CD4-positive, alpha-beta T cell treated with Interleukin-6 for 4 hours (primary cell): ENCODE data around the gene MT1F.
"Not testable (repeated sequence)": the region's sequence is repeated elsewhere in the genome, so short reads cannot be mapped to it uniquely, and the experiment has no call there.

Experiments used
- DNase-seq: peaks from one replicate; pipeline ENCODE4 v3.0.0-alpha.2; 2020; ENCODE audit warnings: mixed read lengths

Gene MT1F

GRCh38 chr16:56645838-56646237, 11.9 kb upstream of the MT1F start:
- DNase-seq, result no peak

GRCh38 chr16:56647641-56648431, 9.9 kb upstream of the MT1F start:
- DNase-seq, result no peak

DNA sequence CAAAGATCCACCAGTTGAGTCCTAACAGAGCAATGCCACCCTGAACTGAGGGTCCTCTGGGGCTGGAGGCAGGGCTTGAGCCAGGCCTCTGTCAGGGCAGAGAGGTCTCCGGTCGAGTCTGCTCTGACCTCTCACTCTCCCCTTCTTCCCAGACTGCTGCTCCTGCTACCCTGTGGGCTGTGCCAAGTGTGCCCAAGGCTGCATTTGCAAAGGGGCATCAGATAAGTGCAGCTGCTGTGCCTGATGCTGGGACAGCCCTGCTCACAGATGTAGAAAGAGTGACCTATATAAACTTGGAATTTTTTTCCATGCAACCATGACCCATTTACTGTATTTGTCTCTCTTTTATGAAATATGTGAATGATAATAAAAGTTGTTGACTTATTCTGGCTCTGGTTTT, 8.5 kb upstream of the MT1F start:
- DNase-seq, result no peak

GRCh38 chr16:56649820-56650219, 7.9 kb upstream of the MT1F start:
- no peak for DNase-seq

DNA sequence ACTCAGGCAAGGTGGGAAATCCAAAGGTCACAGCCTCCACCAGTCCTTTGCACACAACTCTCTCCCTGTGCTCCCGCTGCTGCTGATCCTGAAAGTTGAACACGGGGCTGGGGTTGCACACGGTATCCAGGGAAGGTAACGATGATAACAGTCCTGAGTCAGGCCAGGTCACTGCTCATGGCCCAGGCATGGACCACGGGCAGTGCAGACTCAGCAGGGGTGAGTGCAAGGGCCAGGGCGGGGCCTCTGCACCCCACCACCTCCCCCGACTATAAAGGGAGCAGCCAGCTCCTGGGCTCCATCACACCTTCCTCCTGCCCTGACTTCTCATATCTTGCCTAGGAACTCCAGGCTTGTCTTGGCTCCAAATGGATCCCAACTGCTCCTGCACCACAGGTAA, 6.2 kb upstream of the MT1F start, which contains the start of gene MT1B:
Gene MT1B, plus strand, starts transcription at position 301 of the 400 bp plus-strand sequence. Its CDS starts 68 bp downstream, at position 369.
- no peak for DNase-seq

DNA sequence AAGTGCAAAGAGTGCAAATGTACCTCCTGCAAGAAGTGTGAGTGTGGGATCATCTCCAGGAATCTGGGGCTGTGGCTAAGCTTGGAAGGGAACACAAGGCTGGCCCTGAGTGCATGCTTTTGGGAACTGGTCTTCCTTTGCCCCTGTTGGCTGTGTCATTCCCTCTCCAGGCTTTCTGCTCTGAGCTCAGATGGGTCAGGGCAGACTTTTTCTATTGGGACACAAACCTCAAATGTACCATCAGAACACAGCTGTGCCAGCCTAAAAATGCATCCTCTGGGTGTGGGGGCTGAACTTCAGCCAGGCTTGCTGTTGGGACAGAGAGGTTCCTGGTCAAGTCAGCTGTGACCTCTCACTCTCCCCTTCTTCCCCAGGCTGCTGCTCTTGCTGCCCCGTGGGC, 5.2 kb upstream of the MT1F start:
- DNase-seq, result no peak

DNA sequence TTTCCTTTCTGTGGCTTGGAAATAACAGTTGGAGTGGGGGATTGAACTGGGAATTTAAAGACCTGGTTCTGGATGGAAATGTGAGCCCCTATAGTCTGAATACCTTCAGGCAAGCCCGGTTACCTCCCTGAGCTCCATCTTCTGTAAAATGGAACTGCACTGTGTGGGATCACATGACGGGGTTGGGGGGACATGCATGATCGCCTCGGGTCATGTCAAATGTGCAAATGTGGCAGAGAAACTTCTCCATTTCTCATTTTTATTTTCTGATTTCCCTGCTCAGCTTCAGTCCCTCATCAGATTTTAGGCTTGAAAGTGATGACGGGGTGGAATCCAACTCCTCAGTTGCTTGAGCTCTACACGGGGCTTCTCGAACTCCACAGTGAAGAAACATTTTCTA, 4.5 kb upstream of the MT1F start:
- no peak for DNase-seq

DNA sequence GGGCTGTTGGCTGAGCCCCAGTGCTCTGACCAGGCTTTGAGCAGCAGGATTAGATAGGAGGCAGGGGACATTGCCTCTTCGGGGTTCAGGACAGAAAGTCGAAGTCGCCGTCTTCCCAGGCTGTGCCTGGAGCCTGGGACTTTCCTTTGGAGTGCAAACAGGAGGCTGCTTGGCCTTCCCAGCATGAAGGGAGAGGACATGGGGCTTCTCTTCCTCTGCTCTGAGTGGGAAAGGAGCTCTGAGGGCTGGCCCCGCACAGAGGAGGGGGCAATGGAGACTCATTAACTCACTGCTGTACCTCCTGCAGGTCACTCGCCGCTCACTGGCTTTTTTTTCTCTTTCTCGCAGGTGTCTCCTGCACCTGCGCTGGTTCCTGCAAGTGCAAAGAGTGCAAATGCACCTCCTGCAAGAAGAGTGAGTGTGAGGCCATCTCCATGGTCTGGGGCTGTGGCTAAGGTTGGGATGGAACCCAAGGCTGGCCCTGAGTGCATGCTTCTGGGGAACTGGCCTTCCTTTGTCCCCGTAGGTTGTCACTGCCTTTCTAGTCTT, 642 bp downstream of the MT1F start:
- no peak for DNase-seq

GRCh38 chr16:56662357-56663354, 4.9 kb downstream of the MT1F start:
- DNase-seq, result peak; percentile 52

GRCh38 chr16:56664506-56664905, 6.7 kb downstream of the MT1F start:
- DNase-seq, result no peak

- not testable (repeated sequence) for DNase-seq
These were observed 7.8 kb downstream of the MT1F start for GRCh38 chr16:56665286-56666261.

- DNase-seq, result peak; percentile 23
These were observed 10.1 kb downstream of the MT1F start, which contains the start of gene MT1G for GRCh38 chr16:56667581-56668571. MT1G (minus strand) TSS chr16:56668065; CDS start chr16:56667993, 72 bp downstream.

DNA sequence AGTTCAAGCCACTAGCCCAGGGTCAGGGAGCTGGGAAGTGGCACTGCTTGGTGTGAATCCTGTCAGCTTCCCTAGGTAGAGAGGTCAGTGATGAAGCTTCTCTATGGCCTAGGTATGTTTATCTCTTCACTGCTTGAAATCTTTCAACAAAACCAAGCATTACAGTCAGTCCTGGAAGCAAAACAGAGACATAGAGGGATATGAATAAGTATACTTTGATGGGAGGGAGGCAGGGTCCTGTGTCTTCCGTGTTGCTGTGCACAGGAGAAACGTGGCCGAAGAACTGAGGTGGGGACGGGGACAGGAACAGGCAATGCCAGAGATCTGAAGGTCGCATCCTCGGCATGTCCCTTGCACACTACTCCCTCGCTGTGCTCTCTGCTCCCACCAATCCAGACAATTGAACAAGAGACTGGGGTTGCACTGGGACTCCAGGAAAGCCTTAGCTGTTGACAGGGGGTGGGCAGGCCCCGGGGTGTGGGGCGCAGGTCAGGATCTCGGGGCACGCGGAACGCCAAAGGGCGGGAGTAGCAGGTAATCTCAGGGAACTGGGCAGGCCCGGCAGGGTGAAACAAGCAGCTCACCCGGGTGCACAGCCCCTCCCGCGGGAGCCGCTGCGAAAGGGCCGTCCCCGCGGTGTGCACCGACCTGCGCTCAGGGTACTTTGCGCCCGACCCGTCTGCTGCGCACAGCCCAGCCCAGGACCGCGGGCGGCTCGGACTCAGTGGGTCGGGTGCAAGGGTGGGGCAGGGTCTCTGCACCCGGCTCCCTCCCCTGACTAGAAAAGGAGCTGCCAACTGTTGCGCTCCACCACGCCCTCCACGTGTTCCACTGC, 11.5 kb downstream of the MT1F start, which contains the start of gene MT1H:
Gene MT1H, plus strand, starts transcription at position 810 of the 835 bp plus-strand sequence. CDS start 71 bp downstream, outside the sequence.
- no peak for DNase-seq

DNA sequence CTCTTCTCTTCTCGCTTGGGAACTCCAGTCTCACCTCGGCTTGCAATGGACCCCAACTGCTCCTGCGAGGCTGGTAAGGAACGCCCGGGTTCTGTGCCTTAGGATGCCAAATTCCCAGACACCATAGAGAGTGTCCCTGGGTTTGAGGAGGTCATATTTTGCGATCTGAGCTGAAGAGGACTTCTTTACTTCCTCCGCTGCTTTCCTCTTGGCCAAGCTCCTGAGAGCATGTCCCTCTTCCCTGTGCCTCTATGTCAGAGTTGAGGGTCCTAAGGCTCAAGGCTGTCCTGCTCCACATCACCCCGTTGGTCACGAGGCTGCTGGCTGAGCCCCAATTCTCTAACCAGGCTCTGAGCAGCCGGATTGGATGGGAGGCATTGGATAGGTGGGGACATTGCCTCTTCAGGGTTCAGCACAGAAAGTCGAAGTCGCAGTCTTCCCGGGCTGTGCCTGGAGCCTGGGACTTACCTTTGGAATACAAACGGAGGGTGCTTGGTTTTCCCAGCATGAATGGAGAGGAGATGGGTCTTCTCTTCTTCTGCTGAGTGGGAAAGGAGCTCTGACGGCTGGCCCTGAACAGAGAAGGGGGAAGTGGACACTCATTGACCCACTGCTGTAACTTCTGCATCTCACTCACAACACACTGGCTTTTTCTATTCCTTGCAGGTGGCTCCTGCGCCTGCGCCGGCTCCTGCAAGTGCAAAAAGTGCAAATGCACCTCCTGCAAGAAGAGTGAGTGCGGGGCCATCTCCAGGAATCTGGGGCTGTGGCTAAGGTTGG, 12.3 kb downstream of the MT1F start:
- DNase-seq, result no peak

- no peak for DNase-seq
These were observed 12.8 kb downstream of the MT1F start for GRCh38 chr16:56670620-56670934.

- not testable (repeated sequence) for DNase-seq
These were observed 13.9 kb downstream of the MT1F start for GRCh38 chr16:56671691-56672090.

DNA sequence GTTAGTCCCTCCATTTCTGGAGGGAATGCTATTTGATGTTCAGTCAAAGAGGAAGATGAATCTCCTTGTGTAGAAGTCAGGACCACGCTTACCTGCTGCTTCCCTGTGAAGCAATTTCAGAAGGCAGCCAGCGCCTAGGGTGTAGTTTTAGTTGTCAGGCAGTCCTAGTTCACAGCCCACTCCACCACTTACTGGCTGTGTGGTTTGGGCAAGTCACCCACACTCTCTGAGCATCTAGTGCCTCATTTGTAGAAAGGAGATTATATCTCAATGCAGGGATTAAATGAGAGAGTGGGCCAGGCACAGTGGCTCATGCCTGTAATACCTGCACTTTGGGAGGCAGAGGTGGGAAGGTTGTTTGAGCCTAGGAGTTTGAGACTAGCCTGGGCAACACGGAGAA, 14.4 kb downstream of the MT1F start:
- not testable (repeated sequence) for DNase-seq

DNA sequence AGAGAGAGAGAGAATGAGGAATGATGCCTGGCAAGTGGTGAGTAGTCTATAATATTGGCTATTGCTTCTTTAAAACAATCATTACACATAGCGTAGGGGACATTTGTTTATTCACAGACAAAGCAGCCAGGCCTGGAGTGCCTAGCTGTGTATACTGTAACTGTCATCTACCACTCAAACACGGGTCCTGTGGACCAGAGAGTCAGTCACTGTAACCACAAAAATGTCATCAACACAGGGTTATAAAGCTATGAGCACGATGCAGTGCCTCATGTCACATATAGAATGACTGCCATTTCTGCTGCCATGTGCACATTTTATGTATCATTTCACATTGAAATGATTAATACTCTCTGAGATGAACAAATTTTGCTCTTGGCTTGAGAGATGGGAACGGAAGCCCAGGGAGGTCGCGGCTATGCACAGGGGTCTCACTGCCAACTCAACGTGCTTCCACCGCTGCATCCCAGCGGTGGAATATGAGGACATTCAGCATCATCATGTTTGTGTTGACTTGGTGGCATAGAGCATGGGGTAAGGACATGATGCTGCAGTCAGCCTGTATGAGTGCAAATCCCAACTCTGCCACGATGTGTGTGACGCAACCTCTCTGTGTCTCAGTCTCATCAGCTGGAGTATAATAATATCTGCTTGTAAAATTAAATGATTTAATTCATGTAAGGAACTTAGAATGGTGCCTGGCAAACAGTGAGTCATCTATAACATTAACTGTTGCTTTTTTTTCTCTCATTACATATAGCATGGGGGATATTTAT, 15.2 kb downstream of the MT1F start:
- no peak for DNase-seq
